Peyer's patch (tissue), 4 donors: ENCODE measurements around the gene RAD18.

Experiments
- CTCF ChIP-seq, 6 experiments: fragments of 450-650 bp in 4 of 6; fragments of 200-600 bp in 2 of 6; sonication (generic) in 1 of 6; IDR thresholded peaks; one replicate each; pipeline ENCODE4 v1.5.1; 2017 to 2019; ENCODE audit warnings: antibody characterized with exemption in 6 of 6, mild to moderate bottlenecking in 3 of 6, moderate library complexity in 1 of 6
- POLR2A ChIP-seq, 2 donors: fragments of 450-650 bp; IDR thresholded peaks; one replicate each; pipeline ENCODE4 v1.5.1; 2017; ENCODE audit warnings: antibody characterized with exemption in 2 of 2, mild to moderate bottlenecking in 2 of 2, moderate library complexity in 2 of 2

- no peak for TF ChIP-seq CTCF (IDR thresholded peaks at IDR 0.05)
- no peak for TF ChIP-seq POLR2A (IDR thresholded peaks at IDR 0.05)
These were observed 48.8 kb downstream of the RAD18 start for GRCh38 chr3:8914491-8914890.
